CD4-positive, alpha-beta T cell treated with Interleukin-15 for 1 hour (primary cell): ENCODE measurements around the gene NELFCD.
"Not testable (repeated sequence)": the region's sequence is repeated elsewhere in the genome, so short reads cannot be mapped to it uniquely, and the experiment has no call there.

Source experiments
- DNase-seq: peaks from one replicate; pipeline ENCODE4 v3.0.0-alpha.2; 2020

Gene NELFCD

DNA sequence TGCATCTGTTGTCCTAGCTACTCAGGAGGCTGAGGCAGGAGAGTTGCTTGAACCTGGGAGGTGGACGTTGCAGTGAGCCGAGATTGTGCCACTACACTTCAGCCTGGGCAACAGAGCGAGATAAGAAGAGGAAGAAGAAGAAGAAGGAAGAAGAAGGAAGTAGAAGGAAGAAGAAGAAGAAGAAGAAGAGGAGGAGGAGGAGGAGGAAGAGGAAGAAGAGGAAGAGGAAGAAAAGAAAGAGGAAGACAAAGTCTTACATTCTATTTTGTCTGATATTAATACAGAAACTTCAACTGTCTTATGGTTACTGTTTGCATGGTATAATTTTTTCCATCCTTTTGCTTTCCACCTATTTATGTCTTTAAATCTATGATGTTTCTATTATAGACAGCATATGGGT is 7.2 kb upstream of the NELFCD start:
- no peak for DNase-seq

DNA sequence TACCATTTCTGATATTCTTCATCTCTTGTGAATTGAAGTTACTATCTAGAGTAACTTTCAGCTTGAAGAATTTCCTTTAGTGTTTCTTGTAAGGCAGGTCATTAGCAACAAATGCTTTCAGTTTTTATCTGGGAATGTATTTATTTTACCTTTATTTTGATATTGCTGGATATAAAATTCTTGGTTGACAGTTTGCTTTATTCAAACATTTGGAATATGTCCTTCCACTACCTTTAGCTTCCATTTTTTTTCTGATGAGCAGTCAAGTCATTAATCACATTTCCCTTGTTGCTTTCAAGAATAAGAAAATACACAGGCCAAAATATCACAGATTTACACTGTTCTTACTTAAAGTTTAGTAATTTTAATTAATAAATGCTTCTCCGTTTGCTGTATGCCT is 5.7 kb upstream of the NELFCD start:
- no peak for DNase-seq

DNA sequence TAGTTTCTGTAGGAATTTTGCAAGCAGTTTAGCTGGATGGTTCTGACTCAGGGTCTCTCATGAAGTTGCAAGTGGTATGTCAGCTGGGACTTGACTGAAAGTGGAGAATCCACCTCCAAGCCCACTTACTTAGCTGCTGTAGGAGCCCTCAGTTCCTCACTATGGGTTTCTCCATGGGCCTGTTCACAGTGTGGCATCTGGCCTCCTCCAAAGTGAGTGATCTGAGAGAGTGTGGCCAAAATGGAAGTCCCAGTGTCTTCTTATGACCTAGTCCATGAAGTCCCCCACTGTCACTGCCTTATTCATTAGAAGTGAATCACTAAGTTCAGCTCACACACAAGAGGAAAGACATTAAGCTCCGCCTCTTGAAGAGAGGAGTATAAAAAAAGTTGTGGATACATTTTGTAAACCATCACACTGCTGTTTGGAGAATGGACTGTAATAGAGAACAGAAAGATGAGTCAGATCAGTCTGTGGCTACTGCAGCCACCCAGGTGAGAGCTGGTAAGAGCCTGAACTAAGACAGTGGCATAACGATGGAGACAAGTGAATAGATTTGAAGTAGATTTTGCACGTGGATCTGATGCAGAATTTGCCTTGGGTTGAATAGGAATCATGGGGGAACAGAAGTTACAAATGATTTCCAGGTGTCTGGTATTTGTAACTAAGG is 4.9 kb upstream of the NELFCD start:
- DNase-seq, result no peak

DNA sequence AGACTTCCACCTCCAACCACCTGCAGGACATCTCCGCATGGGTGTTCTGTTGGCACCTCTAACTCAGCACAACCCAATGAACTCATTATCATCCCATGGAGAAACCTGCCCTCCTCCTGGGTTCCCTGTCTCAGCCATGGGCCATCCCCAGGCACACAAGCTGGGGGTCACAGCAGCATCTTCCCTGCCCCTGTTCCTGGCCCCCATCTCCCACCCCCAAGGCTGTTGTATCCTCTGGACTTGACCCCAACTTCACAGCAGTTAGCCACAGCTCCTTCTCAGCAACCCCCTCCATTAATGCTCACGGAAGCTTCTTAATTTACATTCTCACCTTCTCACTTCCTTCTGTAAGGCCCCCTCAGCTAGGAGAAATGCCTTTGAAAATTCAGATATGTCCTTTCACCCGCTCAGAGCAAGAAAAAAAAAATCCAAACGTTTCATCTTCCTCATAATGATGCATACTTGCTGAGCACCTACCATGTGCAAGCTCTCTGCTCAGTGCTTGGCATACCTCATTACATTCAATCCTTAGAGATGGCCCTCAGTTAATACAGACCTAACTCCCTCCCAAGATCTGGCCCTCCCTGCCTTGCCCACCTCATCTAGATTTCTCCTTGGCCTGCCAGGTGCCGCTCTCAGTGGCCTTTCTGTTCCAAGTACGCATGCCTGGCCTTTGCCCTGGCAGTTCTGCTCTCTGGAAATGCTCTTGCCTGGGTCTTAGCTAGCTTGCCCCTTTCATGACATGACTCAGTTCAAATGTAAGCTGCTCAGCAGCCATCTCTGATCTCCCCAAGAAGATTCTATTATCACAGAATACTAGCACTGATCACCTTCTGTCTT is 2.5 kb upstream of the NELFCD start:
- no peak for DNase-seq

DNA sequence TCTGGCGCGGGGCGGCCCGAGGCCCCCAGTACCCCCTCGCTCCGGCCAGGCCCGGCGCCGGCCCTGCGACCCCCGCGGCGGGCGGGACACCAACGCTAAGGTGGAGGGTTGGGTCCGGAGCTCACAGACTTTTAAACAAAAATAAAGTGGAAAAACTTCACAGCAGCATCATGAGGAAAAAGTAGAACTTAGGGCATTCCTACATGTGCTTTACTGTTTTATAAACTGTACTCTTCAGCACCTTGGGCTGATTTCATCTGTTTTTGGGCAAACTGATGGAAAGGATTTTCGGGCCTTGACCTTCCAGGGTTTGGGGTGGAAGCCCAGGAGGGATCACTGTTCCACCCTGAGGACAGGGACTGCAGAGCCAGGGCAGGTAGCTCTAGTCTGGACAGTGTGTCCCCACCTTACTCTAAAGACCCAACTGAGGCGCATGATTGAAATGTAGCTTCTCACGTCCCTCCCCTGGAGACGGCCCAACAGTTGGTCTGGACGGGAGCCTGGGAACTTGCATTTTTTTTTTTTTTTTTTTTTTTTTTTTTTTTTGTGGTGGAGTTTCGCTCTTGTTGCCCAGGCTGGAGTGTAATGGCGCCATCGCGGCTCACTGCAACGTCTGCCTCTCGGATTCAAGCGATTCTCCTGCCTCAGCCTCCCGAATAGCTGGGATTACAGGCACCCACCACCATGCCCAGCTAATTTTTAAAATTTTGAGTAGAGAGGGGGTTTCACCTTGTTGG is 740 bp downstream of the NELFCD start:
- no peak for DNase-seq

DNA sequence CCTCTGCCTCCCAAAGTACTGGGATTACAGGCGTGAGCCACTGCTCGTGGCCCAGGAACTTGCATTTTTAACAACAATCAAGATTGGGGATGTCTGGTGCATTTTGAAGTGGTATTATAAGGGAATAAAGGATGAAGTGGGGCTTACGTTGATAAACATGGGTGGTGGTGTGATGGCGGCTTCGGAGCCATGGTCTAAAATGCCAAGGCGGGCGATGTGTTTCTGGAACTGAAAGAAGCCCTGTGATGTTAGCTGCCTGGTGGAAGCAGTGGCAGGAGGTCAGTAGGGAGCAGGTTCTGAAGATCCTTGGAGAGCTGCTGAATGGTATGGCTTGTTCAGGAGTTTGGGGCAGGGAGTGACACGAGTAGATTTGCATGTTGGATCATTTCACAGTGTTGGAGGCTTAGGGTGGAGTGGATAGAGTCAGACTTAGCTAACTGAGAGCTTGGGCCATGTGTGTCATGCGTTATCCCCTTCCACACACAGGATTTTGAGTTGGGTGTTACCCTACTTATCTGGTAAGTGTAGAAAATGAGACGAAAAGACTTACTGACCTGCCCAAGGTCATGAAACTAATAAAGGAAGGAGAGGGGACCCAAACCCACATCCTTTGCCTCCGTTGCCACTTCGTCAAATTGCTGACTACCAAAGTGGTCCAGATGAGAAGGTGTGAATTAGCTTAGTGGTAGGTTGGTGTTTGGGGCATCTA is 1.5 kb downstream of the NELFCD start:
- DNase-seq, result no peak

DNA sequence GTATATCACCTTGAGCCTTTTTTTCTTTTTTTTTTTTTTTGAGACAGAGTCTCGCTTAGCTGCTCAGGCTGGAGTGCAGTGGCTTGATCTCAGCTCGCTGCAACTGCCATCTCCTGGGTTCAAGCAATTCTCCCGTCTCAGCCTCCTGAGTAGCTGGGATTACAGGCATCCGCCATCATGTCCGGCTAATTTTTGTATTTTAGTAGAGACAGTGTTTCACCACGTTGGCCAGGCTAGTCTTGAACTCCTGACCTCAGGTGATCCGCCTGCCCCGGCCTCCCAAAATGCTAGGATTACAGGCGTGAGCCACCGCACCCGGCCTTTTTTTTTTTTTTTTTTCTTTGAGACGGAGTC is 2.0 kb downstream of the NELFCD start:
- DNase-seq, result not testable (repeated sequence)

DNA sequence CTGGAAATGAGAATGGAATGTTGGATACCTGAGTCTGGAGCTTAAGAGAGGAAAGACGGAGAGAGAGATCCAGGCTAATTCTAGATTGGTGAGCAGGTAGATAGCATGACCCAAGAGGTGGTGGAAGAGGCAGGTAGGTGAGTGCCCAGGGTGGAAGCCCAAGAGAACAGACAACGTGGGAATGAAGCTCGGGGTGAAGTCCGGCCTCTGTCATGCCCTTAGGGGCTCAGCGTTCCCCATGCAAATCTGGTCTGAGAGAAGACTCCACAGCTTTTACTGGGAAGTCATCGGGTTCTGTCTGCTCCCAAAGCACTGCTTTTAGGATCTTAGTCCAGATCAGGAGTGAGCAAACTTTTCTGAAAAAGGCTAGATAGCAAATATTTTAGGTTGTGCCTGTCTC is 3.6 kb downstream of the NELFCD start:
- DNase-seq, result no peak

DNA sequence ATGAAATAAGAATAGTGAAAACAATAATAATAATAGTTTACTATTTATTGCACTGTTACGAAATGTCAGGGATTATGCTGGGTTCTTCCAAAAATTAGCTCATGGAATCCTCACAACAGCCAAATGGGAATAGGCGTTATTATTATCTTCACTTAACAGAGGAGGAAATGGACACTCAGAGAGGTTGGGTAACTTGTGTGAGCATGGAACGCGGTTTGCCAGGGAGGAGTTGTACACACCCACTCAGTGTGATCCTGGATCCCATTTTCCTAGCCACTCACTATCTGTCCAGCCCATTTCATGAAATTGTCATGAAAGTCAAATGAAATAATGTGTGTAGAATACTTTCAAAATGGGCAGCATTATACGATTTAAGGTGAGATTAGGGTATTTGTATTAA is 4.6 kb downstream of the NELFCD start:
- DNase-seq, result no peak

DNA sequence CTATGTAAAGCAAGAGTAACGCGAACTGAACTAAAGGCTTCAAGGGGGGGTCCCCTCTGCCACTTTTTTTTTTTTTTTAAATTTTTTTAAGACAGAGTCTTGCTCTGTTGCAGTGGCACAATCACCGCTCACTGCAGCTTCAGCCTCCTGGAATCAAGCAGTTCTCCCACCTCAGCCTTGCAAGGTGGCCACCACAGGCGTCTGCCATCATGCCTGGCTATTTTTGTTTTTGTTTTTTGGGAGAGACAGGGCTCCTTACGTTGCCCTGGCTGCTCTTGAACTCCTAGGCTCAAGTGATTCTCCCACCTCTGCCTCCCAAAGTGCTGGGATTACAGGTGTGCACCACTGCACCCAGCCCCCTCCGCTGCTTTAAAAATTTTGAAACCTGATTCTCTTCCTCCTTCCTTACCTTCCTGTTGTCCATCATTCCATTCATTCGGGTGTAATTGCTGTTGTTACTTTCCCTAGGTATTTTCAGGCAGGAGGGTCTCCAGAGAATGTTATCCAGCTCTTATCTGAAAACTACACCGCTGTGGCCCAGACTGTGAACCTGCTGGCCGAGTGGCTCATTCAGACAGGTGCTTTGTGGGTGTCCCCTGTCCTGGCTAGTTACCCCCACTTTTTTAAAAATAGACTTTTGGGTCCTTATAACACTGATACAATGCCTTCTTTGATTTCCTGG is 5.4 kb downstream of the NELFCD start:
- no peak for DNase-seq

DNA sequence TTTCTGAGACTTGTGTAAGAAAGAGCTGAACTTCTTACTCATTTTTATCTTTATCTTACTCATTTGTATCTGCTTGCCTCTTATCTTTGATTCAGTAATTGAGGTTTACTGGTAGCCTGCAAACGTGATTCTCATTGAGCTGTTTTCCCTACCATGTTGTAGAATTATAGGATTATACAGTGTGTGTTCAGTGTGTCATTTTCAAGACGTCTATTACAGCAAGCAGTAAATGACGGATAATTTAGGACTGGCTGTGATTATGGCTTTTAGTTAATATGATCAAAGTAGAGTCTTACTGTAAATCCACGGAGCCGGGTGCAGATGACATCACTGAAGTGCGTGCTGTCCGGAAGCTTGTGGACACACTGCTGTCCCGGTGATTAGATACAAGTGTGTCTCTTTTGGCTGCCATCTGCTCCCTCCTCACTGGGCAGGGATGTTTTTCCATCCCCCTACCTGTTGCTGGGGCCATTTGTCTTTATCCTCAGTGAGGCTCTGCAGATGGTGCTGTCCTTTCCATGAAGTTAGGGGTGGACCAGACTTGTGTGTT is 6.0 kb downstream of the NELFCD start:
- DNase-seq, result no peak

DNA sequence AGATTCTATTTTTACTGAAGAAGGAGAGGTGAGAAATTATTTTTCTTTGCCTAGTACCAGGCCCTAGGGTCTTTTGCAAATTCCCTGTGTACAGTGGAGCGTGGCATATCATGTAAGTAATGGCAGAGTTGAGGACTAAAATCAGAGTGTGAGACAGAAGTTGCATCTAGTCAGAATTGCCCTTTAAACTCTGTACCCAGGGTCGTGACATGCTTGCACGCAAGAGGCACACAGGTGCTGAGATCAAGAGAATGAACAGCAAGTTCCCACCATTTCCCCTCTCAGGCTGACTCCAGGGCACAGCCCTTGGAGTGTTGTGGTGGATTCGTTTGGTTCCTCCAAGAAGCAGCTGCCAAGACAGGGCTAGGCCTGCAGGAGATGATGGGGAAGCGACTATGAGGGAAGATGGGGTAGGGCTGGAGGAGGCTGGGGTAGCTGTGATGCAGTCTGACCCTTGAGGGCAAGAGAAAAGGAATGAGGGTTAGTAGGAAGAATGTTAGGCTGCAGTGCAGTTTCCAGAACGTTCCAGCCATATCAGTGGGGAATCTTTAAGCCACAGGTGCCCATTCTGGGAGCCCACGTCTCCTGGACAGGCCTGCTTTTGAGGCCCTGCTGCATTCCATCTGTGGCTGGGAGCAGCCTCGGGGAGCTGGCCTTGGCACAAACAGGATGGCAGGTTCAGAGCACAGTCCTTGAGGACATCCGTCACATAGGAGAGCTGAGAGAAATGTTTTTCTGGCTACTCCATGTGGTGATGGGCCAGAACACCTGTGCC is 6.9 kb downstream of the NELFCD start:
- DNase-seq, result no peak

DNA sequence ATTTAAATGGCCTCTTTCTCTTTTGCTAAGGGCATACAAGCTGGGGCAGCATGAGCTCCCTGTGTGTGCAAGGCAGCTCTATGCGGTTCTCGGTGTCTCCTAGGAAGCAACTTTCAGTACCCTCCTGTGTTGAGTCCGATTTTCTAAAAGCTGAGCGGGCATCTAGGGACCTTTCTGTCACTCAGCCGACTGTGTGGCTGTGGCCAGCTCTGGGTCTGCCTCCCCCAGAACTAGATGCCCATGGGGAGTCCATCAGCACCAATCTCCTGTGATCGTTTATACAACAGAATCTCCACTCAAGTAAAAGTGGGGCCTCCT is 7.5 kb downstream of the NELFCD start:
- DNase-seq, result no peak

DNA sequence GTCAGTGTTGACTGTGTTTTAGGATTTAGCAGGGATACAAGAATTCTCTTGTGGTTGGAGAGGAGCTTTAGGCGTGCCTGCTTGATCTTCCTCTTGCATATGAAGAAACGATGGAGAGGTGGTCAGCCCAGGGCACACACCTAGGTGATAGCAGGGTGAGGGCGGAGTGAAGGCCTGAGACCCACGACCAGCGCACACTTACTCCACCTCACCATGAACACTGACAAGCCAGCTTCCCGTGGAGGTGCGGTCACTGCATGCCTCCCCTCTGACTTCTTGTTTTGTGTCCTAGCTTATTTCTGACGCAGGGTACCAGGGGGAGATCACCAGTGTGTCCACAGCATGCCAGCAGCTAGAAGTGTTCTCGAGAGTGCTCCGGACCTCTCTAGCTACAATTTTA is 8.1 kb downstream of the NELFCD start:
- no peak for DNase-seq

DNA sequence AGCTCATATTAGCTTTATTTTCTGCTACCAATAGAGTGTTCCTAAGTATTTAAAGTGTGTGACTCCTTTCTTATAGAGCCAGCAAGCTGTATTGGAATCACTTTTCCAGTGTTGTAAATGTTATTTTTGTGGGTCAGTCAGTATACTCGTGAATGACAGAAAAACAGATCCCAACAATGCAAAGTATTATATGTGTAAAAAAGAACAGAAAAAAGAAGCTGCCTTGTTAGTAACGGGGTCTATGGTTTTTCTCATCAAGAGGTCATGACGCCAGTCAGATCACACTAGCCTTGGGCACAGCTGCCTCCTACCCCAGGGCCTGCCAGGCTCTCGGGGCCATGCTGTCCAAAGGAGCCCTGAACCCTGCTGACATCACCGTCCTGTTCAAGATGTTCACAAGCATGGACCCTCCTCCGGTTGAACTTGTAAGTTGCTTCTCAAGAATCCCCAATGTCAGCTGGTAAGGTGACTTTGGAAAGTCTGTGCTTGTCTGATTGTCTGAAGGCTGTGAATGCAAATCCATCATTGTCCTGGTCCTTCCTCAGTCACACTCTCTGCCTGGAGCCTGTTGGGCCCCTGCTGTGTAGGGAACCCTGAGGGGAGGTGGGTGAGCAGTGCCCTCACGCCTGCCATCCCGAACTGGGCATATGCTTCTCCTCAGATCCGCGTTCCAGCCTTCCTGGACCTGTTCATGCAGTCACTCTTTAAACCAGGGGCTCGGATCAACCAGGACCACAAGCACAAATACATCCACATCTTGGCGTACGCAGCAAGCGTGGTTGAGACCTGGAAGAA is 9.8 kb downstream of the NELFCD start:
- DNase-seq, result no peak

DNA sequence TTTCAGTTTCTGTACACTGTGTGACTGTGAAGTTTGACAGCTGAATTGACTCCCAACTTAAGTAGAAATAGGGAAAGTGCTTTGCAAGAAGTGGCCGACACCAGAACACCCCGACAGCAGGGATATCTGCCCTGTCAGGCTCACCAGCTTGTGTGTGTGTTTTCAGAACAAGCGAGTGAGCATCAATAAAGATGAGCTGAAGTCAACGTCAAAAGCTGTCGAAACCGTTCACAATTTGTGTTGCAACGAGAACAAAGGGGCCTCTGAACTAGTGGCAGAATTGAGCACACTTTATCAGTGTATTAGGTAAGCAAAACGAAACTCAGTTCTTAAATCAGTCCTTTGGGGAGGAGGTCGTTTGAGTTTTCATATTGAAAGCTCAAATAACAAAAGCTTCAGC is 10.7 kb downstream of the NELFCD start:
- no peak for DNase-seq

DNA sequence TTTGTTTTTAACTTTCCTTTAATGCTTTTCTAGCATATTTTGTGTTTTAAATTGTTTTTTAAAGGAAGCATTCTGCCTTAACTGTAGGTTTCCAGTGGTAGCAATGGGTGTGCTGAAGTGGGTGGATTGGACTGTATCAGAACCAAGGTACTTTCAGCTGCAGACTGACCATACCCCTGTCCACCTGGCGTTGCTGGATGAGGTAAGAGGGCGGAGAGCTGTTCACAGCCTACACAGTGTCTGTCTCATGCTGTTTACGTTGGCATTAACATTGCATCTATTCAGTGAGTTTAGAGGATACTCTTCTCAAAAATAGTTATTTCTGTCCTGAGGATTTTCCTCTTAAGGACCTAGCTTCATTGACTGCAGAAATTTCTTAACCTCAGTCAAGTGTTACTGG is 11.9 kb downstream of the NELFCD start:
- DNase-seq, result no peak

DNA sequence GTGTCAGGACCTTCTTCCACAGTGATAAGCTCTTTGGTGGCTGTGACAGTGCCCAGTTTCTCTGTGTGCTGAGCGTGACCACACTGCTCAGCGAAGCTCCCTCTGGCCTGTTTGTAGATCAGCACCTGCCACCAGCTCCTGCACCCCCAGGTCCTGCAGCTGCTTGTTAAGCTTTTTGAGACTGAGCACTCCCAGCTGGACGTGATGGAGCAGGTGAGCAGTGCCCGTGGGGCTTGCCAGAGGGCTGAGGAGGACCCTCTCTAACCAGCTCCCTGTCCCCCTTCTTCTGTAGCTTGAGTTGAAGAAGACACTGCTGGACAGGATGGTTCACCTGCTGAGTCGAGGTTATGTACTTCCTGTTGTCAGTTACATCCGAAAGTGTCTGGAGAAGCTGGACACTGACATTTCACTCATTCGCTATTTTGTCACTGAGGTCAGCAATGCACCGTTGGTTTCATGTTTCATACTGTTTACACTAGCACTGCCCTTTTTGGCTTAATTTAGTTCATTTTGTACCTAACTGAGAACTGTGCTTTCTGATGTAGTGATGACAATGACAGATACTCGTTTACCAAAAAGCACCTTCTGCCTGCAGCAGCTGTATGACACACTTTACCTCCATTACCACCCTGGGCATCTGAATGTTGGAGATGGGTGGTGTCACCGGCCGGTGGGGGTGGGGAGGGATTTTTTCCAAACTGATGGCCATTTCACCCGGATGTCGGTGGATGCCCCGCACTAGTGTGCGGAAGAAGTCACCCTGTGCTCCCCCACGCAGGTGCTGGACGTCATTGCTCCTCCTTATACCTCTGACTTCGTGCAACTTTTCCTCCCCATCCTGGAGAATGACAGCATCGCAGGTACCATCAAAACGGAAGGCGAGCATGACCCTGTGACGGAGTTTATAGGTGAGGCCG is 12.5 kb downstream of the NELFCD start:
- no peak for DNase-seq

DNA sequence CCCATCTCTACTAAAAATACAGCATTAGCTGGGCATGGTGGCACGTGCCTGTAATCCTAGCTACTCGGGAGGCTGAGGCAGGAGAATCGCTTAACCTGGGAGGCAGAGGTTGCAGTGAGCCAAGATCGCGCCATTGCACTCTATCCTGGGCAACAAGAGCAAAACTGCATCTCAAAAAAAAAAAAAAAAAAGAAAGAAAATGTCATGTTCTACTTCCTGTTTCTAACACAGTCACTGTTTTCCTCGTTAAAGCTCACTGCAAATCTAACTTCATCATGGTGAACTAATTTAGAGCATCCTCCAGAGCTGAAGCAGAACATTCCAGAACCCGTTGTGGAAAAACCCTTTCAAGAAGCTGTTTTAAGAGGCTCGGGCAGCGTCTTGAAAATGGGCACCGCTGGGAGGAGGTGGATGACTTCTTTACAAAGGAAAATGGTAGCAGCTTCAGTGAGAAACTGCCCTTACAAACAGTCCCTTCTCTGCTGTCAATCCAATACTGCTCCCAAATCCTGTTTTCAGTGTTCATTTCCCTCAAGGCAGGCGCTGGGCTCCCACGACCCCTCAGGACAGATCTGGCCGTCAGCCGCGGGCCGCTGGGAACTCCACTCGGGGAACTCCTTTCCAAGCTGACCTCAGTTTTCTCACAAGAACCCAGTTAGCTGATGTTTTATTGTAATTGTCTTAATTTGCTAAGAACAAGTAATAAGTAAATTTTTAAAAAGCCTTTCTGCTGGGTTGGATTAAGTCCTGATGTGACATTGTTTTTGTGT is 13.5 kb downstream of the NELFCD start:
- no peak for DNase-seq
